Fibroblast of villous mesenchyme (primary cell): ENCODE results near the gene HSBP1. TPM values are rescaled to one million over a fixed set of nuclear protein-coding genes. Genes with fewer than 3 reads are reported as not detected.
A peak's percentile ranks its signal among the peaks of the same experiment; 100 is the strongest.

Experiments
- DNase-seq: peaks from one replicate; pipeline ENCODE4 v3.0.0-alpha.2; 2010; ENCODE audit warnings: low read depth
- H3K4me3 ChIP-seq: 2 replicates; pipeline ENCODE4 v1.5.1; 2011; ENCODE audit warnings: low read depth, mild to moderate bottlenecking, low read length
- CTCF ChIP-seq: IDR thresholded peaks from 2 replicates; pipeline ENCODE4 v1.5.1; 2012; ENCODE audit warnings: low read depth, mild to moderate bottlenecking, low read length; ENCODE audit not compliant: insufficient read depth
- total RNA-seq: library from RNA; depleted of rRNA; stranded (reverse); fragments of >200 nt; gene quantifications from 2 replicates; pipeline ENCODE4 v1.2.3, GENCODE V29; 2012

Gene HSBP1
- total RNA-seq, 1 donor, result 30.2 TPM

DNA sequence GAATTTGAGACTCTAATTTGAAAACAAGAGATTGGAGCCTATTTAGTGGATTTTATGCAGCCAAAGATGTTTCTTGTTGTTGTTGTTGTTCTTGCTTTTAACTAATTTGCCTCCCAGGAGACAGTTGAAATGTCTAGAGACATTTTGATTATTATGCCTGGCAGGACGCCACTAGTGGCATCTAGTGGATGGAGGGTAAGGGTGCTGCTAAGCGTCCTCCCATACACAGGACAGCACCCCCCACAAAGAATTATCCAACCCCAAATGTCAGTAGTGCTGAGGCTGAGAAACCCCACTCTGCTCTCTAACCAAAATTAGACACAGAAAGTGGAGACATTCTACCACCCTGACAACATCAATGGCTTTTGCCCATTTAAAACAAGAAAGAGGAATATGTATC lies 15.4 kb upstream of the HSBP1 start:
- no peak for DNase-seq
- TF ChIP-seq CTCF, result no peak
- H3K4me3 ChIP-seq, result no peak overlapping the region

DNA sequence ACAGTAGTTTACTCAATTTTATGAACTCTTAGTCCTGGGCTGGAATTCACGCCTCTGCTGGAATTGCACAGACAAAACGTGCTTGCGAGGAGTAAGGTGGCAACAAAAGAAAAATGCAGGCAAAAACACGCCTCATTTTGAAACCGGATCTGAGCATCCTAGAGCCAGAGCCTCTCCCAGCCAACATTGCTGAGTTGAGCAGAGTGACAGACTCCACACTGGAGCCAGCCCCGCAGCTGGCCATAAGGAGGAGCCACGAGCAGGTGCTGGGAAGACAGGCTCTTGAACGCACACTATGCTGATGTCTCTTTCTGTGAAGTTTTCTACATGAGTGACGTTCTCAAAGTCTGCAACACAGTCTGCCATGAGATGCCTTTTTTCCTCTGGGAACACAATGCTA lies 14.6 kb upstream of the HSBP1 start:
- H3K4me3 ChIP-seq, result no peak overlapping the region
- DNase-seq, result no peak
- no peak for TF ChIP-seq CTCF

DNA sequence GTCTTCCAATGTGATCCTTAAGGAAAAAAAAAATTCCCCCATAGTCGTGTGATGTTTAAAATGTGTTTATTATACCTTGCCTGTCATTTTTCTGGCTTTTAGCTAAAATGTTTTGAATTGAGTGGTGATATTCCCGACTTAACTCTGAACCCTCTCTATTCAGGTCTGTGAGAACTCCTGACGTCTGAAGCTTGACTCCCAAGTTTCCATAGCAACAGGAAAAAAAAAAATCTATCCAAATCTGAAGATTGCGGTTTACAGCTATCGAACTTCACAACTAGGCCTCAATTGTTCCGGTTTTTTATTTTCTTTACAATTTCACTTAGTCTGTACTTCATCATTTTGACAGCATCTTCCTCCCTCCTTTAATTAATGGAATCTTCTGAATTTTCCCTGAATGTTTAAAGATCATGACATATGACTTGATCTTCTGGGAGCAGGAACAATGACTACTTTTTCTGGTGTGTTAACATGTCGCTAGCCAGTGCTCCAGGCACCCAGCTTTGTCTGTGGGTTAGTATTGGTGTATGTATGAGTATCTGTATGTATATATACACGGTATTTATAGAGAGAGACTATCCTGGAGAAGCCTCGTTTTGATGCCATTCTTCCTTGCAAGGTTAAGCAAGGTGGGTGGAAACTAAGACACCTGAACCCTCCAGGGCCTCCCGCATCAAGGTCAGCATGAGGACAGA lies 12.8 kb upstream of the HSBP1 start:
- no peak for TF ChIP-seq CTCF
- no peak for DNase-seq
- H3K4me3 ChIP-seq, result no peak overlapping the region

GRCh38 chr16:83797013-83797412 lies 10.8 kb upstream of the HSBP1 start:
- no peak for DNase-seq
- no peak overlapping the region for H3K4me3 ChIP-seq
- no peak for TF ChIP-seq CTCF

GRCh38 chr16:83799336-83799735 lies 8.4 kb upstream of the HSBP1 start:
- DNase-seq, result no peak
- TF ChIP-seq CTCF, result no peak
- no peak overlapping the region for H3K4me3 ChIP-seq

DNA sequence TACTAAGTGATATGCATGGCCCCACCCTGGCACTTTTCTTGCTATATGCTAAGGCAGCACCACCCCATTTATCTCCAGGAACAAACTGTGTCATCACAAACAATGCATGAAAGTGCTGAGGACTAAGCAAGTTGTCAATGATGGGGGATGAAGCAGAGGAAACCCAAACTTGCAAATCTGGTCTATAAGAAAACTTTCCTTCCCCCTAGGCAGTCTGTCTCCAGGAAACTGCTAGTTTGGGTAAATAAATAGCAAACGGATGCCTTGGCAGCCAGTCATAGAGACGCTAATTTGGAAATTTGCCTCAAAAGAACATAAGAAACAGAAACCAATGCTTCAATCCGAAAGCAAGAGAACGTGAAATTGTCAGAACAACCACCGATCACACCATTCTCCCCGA lies 5.6 kb upstream of the HSBP1 start:
- TF ChIP-seq CTCF, result no peak
- H3K4me3 ChIP-seq, result peak overlapping the region; percentile 29
- peak; percentile 74 for DNase-seq
